ENCODE data around the gene MRPL36.

MRPL36 gene

DNA sequence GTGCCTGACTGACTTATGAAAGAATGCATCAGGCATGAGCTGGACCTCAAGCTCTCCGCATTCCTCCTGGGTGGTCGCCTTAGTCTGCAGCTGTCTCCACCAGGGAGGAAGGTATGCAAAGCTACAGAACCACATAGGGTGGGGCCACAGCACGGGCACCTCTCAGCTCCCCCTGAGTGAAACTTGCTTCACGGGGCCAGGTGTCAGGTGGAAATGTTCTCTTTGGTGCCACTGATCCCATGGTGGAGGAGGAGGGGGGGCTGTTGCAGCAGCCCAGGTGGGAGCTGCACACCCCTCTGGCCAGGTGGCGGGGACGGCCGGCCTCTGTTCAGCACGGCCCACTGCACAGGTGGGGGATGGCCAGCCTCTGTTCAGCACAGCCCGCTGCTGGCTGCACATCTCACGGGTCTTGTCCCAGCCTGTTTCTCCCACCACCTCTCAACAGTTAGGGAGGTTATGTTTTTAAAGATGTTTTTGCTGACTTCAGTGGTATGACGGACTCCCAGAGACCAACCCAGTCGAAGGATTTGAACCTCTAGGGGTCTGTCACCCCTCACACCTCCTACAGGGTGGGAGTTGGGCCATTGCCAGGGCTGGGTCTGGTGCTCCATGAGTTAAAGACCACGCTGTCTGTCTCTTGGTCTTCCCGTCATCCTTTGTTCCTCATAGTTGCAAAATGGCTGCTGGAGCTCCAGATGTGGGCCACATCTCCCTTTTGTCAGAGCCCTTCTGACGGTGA, 34.3 kb downstream of the MRPL36 start:
- H3K36me3 ChIP-seq (ENCODE audit: insufficient read depth, low read length) = no peaks in the 10 kb centered on the region
- WGBS = 86% methylated on average over 14 of the region's 15 CpGs
- H3K9me3 ChIP-seq (ENCODE audit: insufficient read depth, low read depth, low read length) = no peaks in the 10 kb centered on the region
- H3K27ac ChIP-seq (ENCODE audit: low read depth, low read length) = no peak overlapping the region
- H3K4me1 ChIP-seq (ENCODE audit: insufficient read depth, low read length) = no peaks in the 10 kb centered on the region
- H3K4me3 ChIP-seq (ENCODE audit: low read length) = no peak overlapping the region
- H3K9ac ChIP-seq (ENCODE audit: low read depth, low read length) = no peak overlapping the region
- H3K27me3 ChIP-seq (ENCODE audit: insufficient read depth, low read length) = no peaks in the 10 kb centered on the region

DNA sequence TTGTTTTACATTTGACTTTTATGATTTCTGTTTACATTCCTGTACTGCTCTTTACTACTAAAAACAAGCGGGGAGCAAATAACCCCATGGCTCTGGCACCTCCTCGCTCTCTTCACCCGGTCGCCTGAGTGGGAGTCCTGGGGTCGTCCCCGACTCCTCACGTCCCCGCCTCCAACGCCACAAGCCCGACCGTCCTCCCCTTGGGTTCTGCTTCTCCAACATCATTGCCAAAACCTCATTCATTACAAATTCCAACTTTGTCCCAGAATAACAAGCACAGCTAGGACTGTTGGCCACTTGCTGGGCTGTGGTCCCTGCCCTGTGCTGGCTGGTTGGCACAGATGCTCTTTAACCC, 35.1 kb downstream of the MRPL36 start:
- Histone ChIP-seq H3K36me3 (ENCODE audit: insufficient read depth, low read length) (no peaks in the 10 kb centered on the region), H3K9ac (ENCODE audit: low read depth, low read length) (no peak overlapping the region), H3K4me3 (ENCODE audit: low read length) (no peak overlapping the region), H3K27me3 (ENCODE audit: insufficient read depth, low read length) (no peaks in the 10 kb centered on the region), H3K4me1 (ENCODE audit: insufficient read depth, low read length) (no peaks in the 10 kb centered on the region), H3K9me3 (ENCODE audit: insufficient read depth, low read depth, low read length) (no peaks in the 10 kb centered on the region), H3K27ac (ENCODE audit: low read depth, low read length) (no peak overlapping the region)
- 92% methylated on average over 11 of the region's 11 CpGs for WGBS

DNA sequence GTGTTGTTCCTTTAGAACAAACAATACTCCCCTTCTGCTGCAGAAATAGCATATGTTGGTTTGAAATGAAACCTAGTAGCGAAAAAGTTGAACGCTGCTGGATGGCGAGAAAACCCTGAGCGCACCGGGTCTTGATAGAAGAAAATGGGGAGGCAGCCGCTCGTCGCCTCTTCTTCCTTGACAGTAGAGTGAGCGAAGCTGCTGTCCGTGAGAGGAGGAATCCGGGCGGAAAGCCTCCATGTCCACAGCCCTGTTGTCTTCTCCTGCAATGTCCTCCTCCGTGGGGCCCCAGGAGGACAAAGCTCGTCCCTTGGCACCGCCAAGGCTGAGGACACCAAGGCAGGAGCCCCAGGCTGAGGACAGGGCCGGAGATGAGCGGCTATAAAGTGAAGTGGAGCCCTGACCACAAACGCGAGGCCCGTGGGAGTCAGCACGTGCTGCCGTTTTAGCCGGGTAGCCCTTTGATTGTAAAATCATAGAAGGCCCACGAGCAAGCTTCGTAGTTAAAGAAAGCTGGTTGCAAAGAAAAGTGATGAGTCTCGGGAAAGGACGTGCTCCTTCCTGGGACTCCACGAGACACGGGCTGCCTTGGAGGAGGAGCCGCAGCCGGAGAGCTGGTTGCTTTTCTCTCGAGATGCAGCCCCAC, 35.6 kb downstream of the MRPL36 start:
- no peaks in the 10 kb centered on the region for H3K27me3 ChIP-seq (ENCODE audit: insufficient read depth, low read length)
- WGBS = 92% methylated on average over 32 of the region's 32 CpGs
- no peak overlapping the region for H3K9ac ChIP-seq (ENCODE audit: low read depth, low read length)
- H3K36me3 ChIP-seq (ENCODE audit: insufficient read depth, low read length) = no peaks in the 10 kb centered on the region
- H3K27ac ChIP-seq (ENCODE audit: low read depth, low read length) = no peak overlapping the region
- H3K9me3 ChIP-seq (ENCODE audit: insufficient read depth, low read depth, low read length) = no peaks in the 10 kb centered on the region
- no peaks in the 10 kb centered on the region for H3K4me1 ChIP-seq (ENCODE audit: insufficient read depth, low read length)
- no peak overlapping the region for H3K4me3 ChIP-seq (ENCODE audit: low read length)

DNA sequence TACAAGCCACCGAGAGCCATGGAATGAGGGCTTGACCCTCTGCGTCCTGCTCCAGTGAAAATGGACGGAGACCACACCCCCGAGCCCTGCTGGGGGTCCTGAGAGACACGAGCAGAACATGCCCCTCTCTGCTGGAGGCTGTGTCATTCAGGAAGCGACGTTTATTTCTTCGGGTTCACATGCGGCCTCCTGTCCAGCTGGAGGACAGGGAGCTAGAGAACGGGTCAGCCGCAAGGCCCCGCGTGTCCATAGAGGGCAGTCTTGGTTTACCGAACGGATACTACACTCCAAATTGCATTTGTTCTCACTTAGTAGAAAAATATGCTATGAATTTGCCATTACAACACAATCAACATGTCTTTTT, 36.1 kb downstream of the MRPL36 start:
- 49% methylated on average over 15 of the region's 15 CpGs for WGBS
- Histone ChIP-seq H3K36me3 (ENCODE audit: insufficient read depth, low read length) (no peaks in the 10 kb centered on the region), H3K27ac (ENCODE audit: low read depth, low read length) (no peak overlapping the region), H3K9ac (ENCODE audit: low read depth, low read length) (no peak overlapping the region), H3K4me1 (ENCODE audit: insufficient read depth, low read length) (no peaks in the 10 kb centered on the region), H3K9me3 (ENCODE audit: insufficient read depth, low read depth, low read length) (peaks cover 3% of the 10 kb centered on the region), H3K4me3 (ENCODE audit: low read length) (no peak overlapping the region), H3K27me3 (ENCODE audit: insufficient read depth, low read length) (no peaks in the 10 kb centered on the region)

DNA sequence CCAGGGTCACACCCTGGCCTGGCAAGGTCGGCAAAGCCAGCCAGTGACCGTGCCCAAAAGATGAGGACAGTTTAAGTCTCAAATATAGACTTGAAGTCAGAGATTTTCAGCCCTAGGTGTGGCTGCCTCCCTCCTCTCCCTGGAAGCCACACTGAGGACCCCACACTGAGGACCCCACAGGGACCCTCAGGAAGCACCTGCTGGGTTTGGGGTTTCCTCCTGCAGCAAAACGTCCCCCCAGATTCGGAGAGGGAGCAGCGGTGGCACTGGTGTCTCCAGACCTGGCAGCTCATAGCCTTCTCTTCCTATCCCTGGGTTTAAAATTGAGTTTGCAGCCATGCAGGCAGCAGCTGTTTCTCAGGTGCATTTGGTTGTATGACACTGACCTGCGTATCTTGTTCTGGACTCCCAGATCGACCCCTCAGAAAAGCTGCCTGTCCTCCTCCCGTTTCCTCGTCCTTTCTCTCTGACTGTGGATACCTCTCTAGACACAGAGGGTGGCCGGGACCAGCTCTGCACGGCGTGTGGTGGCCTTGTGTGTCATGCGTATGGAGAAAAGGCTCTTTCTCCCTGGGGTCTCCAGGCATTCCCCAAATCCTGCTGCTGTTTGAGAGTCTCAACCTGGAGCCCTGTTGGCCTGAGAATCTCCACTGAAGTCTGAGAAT, 36.6 kb downstream of the MRPL36 start:
- Histone ChIP-seq H3K36me3 (ENCODE audit: insufficient read depth, low read length) (no peaks in the 10 kb centered on the region), H3K9ac (ENCODE audit: low read depth, low read length) (no peak overlapping the region), H3K27ac (ENCODE audit: low read depth, low read length) (no peak overlapping the region), H3K27me3 (ENCODE audit: insufficient read depth, low read length) (no peaks in the 10 kb centered on the region), H3K9me3 (ENCODE audit: insufficient read depth, low read depth, low read length) (peaks cover 8% of the 10 kb centered on the region), H3K4me3 (ENCODE audit: low read length) (no peak overlapping the region), H3K4me1 (ENCODE audit: insufficient read depth, low read length) (no peaks in the 10 kb centered on the region)
- WGBS = 87% methylated on average over 13 of the region's 13 CpGs

DNA sequence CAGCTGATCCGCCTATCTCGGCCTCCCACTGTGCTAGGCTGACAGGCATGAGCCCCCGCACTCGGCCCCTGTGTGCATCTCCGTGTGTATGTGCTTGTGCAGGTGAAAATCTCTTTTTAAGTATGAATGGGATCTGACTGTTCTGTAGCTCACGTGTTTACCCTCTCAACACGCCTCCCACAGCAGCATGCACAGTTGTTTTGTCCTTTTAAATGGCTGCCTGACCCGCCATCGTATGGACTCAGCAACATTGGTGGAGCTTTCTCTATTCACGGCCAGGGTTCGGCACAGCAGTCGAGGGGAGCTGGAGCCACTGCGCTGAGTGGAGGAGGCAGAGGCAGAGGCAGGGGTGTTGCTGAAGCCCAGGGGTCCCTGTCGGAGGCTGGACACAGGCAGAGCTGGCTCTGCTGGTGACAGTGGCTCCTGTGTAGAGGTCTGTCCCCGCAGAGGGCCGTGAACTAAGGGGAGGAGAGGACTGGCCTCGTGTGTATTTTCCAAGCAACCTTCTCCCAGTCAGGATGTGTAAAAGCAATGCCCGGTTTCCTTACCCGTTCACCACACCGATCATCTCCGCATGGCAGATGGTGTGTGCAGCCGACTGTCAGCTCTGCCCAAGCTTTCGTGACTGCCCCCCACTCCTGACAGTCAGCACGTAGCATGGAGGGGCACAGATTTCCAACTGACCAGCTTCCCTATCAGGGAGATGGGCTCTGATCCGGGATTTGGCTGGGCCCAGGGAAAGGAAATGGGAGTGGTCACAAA, 37.3 kb downstream of the MRPL36 start:
- Histone ChIP-seq H3K36me3 (ENCODE audit: insufficient read depth, low read length) (no peaks in the 10 kb centered on the region), H3K9me3 (ENCODE audit: insufficient read depth, low read depth, low read length) (peaks cover 8% of the 10 kb centered on the region), H3K27ac (ENCODE audit: low read depth, low read length) (no peak overlapping the region), H3K4me1 (ENCODE audit: insufficient read depth, low read length) (no peaks in the 10 kb centered on the region), H3K4me3 (ENCODE audit: low read length) (no peak overlapping the region), H3K27me3 (ENCODE audit: insufficient read depth, low read length) (no peaks in the 10 kb centered on the region), H3K9ac (ENCODE audit: low read depth, low read length) (no peak overlapping the region)
- 92% methylated on average over 25 of the region's 25 CpGs for WGBS

DNA sequence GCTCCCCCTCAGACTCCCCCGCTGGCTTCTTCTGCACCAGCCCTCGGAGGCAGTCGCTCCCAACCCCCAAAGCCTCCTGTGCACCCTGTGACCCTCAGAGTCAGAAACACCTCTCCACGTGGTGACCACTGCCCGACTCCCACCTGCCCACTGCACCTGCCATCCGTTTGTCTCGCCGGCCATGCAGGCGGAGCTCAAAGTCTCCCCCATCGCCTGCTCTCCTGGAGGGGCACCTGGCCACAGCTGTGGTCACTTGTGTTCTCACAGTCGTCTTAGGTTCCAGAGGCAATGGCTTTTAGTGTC, 38.2 kb downstream of the MRPL36 start:
- H3K9me3 ChIP-seq (ENCODE audit: insufficient read depth, low read depth, low read length) = peaks cover 8% of the 10 kb centered on the region
- H3K36me3 ChIP-seq (ENCODE audit: insufficient read depth, low read length) = no peaks in the 10 kb centered on the region
- no peak overlapping the region for H3K27ac ChIP-seq (ENCODE audit: low read depth, low read length)
- 93% methylated on average over 11 of the region's 11 CpGs for WGBS
- no peak overlapping the region for H3K9ac ChIP-seq (ENCODE audit: low read depth, low read length)
- H3K4me1 ChIP-seq (ENCODE audit: insufficient read depth, low read length) = peaks cover 3% of the 10 kb centered on the region
- H3K4me3 ChIP-seq (ENCODE audit: low read length) = no peak overlapping the region
- no peaks in the 10 kb centered on the region for H3K27me3 ChIP-seq (ENCODE audit: insufficient read depth, low read length)

DNA sequence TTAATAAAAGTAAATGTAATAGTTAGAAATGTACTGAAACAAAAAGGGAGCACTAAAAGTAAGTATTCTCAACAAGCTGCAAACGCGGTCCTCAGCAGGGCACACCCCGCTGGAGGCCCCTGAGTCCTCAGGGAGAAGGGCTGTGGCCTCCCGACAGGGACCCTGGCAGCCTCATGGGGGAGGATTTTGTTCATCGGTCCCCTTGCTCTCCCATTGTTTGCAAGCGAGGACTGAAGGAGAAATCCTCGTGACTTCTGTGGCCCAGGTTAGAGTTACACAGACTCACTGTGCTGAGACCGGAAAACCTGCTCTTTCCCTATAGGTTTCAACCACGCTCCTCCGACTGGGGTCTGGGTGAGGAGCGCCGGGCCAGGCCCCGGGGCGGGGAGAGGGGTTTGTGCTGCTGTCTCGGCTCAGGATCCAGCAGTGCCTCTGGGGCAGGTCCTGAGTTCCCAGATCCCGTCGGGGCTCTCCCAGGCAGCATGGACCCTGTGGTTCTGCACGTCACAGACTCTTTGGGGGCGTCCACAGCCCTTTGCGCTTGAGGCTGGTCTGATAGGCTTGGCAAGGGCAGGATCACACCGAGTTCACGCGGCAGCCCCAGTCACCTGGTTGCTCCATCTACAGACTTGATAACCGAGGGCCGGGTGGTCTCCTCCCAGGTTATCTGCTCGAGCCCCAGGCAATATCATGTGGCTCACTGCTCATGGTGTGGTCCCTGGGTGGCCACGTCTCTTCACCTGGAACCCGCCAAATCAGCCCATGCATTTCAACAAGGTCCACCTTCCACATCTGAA, 38.8 kb downstream of the MRPL36 start:
- H3K27me3 ChIP-seq (ENCODE audit: insufficient read depth, low read length) = no peaks in the 10 kb centered on the region
- 88% methylated on average over 28 of the region's 28 CpGs for WGBS

DNA sequence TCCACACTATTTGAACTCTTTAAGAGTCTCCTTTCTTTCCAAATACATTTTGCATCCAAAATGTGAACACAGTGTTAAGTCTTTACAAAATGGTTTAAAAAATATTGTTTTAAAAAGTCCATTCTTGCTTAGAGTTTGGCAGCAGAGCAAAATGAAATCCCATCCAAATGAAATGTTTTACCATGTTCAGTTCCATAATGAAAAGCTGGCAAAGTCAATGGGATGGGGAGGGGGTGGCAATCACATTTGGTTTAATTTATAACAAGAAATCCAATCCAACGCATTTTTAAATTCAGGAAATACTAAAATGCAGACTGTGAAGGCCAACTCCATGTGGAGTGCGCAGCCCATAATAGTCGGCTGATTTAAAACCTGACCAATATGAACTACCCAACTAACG, 39.4 kb downstream of the MRPL36 start:
- Histone ChIP-seq H3K9me3 (ENCODE audit: insufficient read depth, low read depth, low read length) (peaks cover 8% of the 10 kb centered on the region), H3K27ac (ENCODE audit: low read depth, low read length) (no peak overlapping the region), H3K27me3 (ENCODE audit: insufficient read depth, low read length) (no peaks in the 10 kb centered on the region), H3K36me3 (ENCODE audit: insufficient read depth, low read length) (no peaks in the 10 kb centered on the region), H3K4me1 (ENCODE audit: insufficient read depth, low read length) (peaks cover 13% of the 10 kb centered on the region), H3K9ac (ENCODE audit: low read depth, low read length) (no peak overlapping the region), H3K4me3 (ENCODE audit: low read length) (no peak overlapping the region)
- WGBS = 100% methylated on average over 3 of the region's 4 CpGs

More for the DNA sequence above, 38.8 kb downstream of the MRPL36 start:
- peaks cover 9% of the 10 kb centered on the region for H3K4me1 ChIP-seq (ENCODE audit: insufficient read depth, low read length)
- no peaks in the 10 kb centered on the region for H3K36me3 ChIP-seq (ENCODE audit: insufficient read depth, low read length)
- H3K27ac ChIP-seq (ENCODE audit: low read depth, low read length) = no peak overlapping the region
- no peak overlapping the region for H3K9ac ChIP-seq (ENCODE audit: low read depth, low read length)
- no peak overlapping the region for H3K4me3 ChIP-seq (ENCODE audit: low read length)
- H3K9me3 ChIP-seq (ENCODE audit: insufficient read depth, low read depth, low read length) = peaks cover 8% of the 10 kb centered on the region

DNA sequence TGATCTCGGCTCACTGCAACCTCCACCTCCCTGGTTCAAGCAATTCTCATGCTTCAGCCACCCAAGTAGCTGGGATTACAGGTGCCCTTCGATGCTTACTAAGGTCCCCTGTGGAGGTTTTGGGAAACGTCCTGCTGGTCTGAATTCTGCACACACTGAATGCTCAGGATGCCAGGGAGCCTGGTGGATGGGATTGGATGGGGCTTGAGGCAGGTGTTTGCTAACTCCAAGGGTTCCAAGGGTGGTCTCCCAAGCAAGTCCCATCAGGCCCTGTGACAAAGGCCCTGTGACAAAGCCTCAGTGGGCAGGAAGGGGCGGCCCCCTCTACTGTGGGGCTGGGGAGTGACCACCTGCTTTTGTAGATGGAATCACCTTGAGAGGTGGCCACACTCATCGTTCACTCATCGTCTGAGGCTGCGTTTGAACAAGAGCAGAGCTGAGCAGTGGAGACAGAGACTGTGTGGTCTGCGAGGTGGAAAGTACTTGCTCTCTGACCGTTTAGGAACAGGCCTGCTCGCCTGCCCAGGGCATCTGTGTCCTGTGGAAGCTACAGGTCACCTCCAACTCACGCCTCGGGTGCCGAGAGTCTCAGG, 40.2 kb downstream of the MRPL36 start:
- Histone ChIP-seq H3K27me3 (ENCODE audit: insufficient read depth, low read length) (no peaks in the 10 kb centered on the region), H3K27ac (ENCODE audit: low read depth, low read length) (no peak overlapping the region), H3K4me1 (ENCODE audit: insufficient read depth, low read length) (peaks cover 13% of the 10 kb centered on the region), H3K9me3 (ENCODE audit: insufficient read depth, low read depth, low read length) (peaks cover 8% of the 10 kb centered on the region), H3K36me3 (ENCODE audit: insufficient read depth, low read length) (no peaks in the 10 kb centered on the region), H3K9ac (ENCODE audit: low read depth, low read length) (no peak overlapping the region), H3K4me3 (ENCODE audit: low read length) (no peak overlapping the region)
- 87% methylated on average over 13 of the region's 13 CpGs for WGBS

All from HUES64 (cell line).